Mucosa of rectum (tissue), 2 donors: Measurements from ENCODE around the gene DNHD1.

Experiments
- H3K27ac ChIP-seq, 2 donors: one replicate each; pipeline ENCODE4 v1.7.0; 2013; ENCODE audit warnings: inconsistent platforms in 2 of 2, low read depth in 2 of 2, low read length in 2 of 2
- H3K27me3 ChIP-seq, 2 donors: one replicate each; pipeline ENCODE4 v1.7.0; 2013; ENCODE audit warnings: low read length in 2 of 2; ENCODE audit not compliant: control insufficient read depth in 2 of 2, insufficient read depth in 2 of 2
- H3K36me3 ChIP-seq, 2 donors: one replicate each; pipeline ENCODE4 v1.7.0; 2013; ENCODE audit warnings: low read length in 2 of 2; ENCODE audit not compliant: control insufficient read depth in 2 of 2, insufficient read depth in 2 of 2
- H3K4me1 ChIP-seq, 2 donors: one replicate each; pipeline ENCODE4 v1.7.0; 2013; ENCODE audit warnings: low read length in 2 of 2, mild to moderate bottlenecking in 1 of 2; ENCODE audit not compliant: control insufficient read depth in 2 of 2, insufficient read depth in 2 of 2
- H3K4me3 ChIP-seq, 2 donors: one replicate each; pipeline ENCODE4 v1.7.0; 2013; ENCODE audit warnings: low read length in 2 of 2
- H3K9ac ChIP-seq, 2 donors: one replicate each; pipeline ENCODE4 v1.7.0; 2013; ENCODE audit warnings: low read length in 2 of 2, low read depth in 1 of 2, mild to moderate bottlenecking in 1 of 2
- H3K9me3 ChIP-seq, 2 donors: one replicate each; pipeline ENCODE4 v1.7.0; 2013; ENCODE audit warnings: low read length in 2 of 2; ENCODE audit not compliant: control insufficient read depth in 2 of 2
- donor health status: healthy.
- donor health status: Normal muscosa, but diverticular disease.

DNHD1 gene

DNA sequence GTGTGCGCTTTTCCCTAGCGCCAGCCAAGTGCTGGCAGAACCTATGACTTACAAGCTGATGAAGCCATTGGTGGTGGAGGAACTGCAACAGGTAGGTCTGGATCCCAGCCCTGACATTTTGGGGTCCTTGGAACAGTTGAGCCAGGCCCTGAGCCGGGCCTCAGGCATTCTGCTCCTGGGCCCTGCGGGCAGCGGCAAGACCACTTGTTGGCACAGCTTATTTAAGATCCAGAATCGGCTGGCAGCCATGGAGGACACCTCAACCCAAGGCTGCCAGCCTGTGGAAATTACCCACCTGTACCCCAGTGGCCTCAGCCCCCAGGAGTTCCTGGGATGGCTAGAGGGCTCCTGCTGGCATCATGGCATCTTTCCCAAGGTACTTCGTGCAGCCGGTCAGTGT lies 49.7 kb downstream of the DNHD1 start:
- Histone ChIP-seq H3K27ac (no peak overlapping the region), H3K9ac (no peak overlapping the region), H3K4me3 (no peak overlapping the region), H3K36me3 (peaks cover 0 to 14% of the 10 kb centered on the region in 2 donors), H3K9me3 (no peaks in the 10 kb centered on the region), H3K4me1 (no peaks in the 10 kb centered on the region), H3K27me3 (no peaks in the 10 kb centered on the region)

- Histone ChIP-seq H3K36me3 (peaks cover 0 to 14% of the 10 kb centered on the region in 2 donors), H3K4me1 (no peaks in the 10 kb centered on the region), H3K4me3 (no peak overlapping the region), H3K9me3 (no peaks in the 10 kb centered on the region), H3K9ac (no peak overlapping the region), H3K27me3 (no peaks in the 10 kb centered on the region), H3K27ac (no peak overlapping the region)
These were observed 50.1 kb downstream of the DNHD1 start for GRCh38 chr11:6547177-6547576.

- no peaks in the 10 kb centered on the region for H3K4me1 ChIP-seq
- no peaks in the 10 kb centered on the region for H3K9me3 ChIP-seq
- H3K4me3 ChIP-seq = no peak overlapping the region
- H3K27me3 ChIP-seq = no peaks in the 10 kb centered on the region
- no peak overlapping the region for H3K27ac ChIP-seq
- no peak overlapping the region for H3K9ac ChIP-seq
- H3K36me3 ChIP-seq = peaks cover 0 to 14% of the 10 kb centered on the region in 2 donors
These were observed 51.0 kb downstream of the DNHD1 start for GRCh38 chr11:6548121-6548520.

GRCh38 chr11:6548641-6549040 lies 51.6 kb downstream of the DNHD1 start:
- Histone ChIP-seq H3K4me3 (no peak overlapping the region), H3K9ac (no peak overlapping the region), H3K36me3 (peaks cover 0 to 14% of the 10 kb centered on the region in 2 donors), H3K27me3 (no peaks in the 10 kb centered on the region), H3K27ac (no peak overlapping the region), H3K4me1 (no peaks in the 10 kb centered on the region), H3K9me3 (no peaks in the 10 kb centered on the region)

GRCh38 chr11:6553634-6554033 lies 56.6 kb downstream of the DNHD1 start:
- no peaks in the 10 kb centered on the region for H3K4me1 ChIP-seq
- H3K4me3 ChIP-seq = no peak overlapping the region
- no peaks in the 10 kb centered on the region for H3K9me3 ChIP-seq
- H3K27me3 ChIP-seq = no peaks in the 10 kb centered on the region
- H3K36me3 ChIP-seq = no peaks in the 10 kb centered on the region
- no peak overlapping the region for H3K9ac ChIP-seq
- H3K27ac ChIP-seq = no peak overlapping the region

- Histone ChIP-seq H3K4me3 (no peak overlapping the region), H3K9ac (no peak overlapping the region), H3K9me3 (no peaks in the 10 kb centered on the region), H3K27me3 (no peaks in the 10 kb centered on the region), H3K27ac (no peak overlapping the region), H3K4me1 (no peaks in the 10 kb centered on the region), H3K36me3 (no peaks in the 10 kb centered on the region)
These were observed 58.0 kb downstream of the DNHD1 start for GRCh38 chr11:6554828-6555706.

GRCh38 chr11:6556139-6556949 lies 59.3 kb downstream of the DNHD1 start:
- H3K27ac ChIP-seq = no peak overlapping the region
- H3K27me3 ChIP-seq = no peaks in the 10 kb centered on the region

DNA sequence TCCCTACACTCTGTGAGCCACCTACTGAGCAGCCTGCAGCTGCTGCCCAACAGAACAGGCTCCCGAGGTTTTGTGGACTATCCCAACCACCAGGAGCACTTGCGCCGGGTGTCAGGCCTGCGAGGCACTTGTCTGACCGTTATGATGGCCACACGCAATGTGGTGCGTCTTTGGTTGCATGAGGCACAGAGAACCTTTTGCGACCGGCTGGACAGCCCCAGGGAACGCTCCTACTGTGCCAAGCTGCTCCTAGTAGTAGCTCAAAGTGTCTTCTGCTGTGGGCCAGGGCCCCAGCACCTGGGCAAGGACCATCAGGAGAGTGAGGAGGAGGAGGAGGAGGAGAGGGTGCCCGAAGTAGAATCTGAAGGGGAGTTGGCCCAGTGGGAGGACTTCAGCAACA lies 60.0 kb downstream of the DNHD1 start:
- no peak overlapping the region for H3K27ac ChIP-seq
- no peaks in the 10 kb centered on the region for H3K36me3 ChIP-seq
- H3K4me1 ChIP-seq = no peaks in the 10 kb centered on the region
- H3K9ac ChIP-seq = no peak overlapping the region
- no peaks in the 10 kb centered on the region for H3K27me3 ChIP-seq
- H3K4me3 ChIP-seq = no peak overlapping the region
- no peaks in the 10 kb centered on the region for H3K9me3 ChIP-seq

More at GRCh38 chr11:6556139-6556949, 59.3 kb downstream of the DNHD1 start:
- Histone ChIP-seq H3K9me3 (no peaks in the 10 kb centered on the region), H3K4me1 (no peaks in the 10 kb centered on the region), H3K36me3 (no peaks in the 10 kb centered on the region), H3K4me3 (no peak overlapping the region), H3K9ac (no peak overlapping the region)

- Histone ChIP-seq H3K4me3 (no peak overlapping the region), H3K9me3 (no peaks in the 10 kb centered on the region), H3K9ac (no peak overlapping the region), H3K27me3 (no peaks in the 10 kb centered on the region), H3K27ac (no peak overlapping the region), H3K36me3 (no peaks in the 10 kb centered on the region), H3K4me1 (no peaks in the 10 kb centered on the region)
These were observed 60.9 kb downstream of the DNHD1 start for GRCh38 chr11:6557761-6558674.
